ENCODE data around the gene ATP8A1.
"Not testable (repeated sequence)": the region's sequence is repeated elsewhere in the genome, so short reads cannot be mapped to it uniquely, and the experiment has no call there.

ATP8A1 gene

DNA sequence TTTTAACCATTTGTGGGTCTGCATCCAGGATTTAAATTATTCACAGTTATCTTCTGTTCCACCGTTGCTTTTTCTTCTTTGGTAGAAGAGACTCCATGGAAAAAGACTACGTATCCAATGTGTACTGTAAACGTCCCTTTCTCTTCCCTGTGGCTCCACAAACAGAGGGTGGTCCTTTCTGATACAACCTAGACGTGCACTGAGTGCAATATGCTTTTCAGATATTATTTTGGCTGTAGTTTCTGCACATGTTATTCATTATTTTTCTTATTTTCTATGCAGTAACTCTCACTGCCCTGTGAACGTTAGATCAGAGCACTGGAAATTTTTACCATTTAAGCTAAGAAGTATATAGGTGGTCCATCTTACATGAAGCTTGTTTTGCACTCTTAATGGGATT lies 186.9 kb downstream of the ATP8A1 start:
- H2AFZ ChIP-seq, result no peak overlapping the region
- no peaks in the 10 kb centered on the region for H3K36me3 ChIP-seq (ENCODE audit: control insufficient read depth, insufficient read depth, low read length)
- H3K9ac ChIP-seq, result no peak overlapping the region
- no peak overlapping the region for H3K4me3 ChIP-seq (ENCODE audit: low read depth, low read length)
- H3K27me3 ChIP-seq (ENCODE audit: control insufficient read depth, insufficient read depth, low read length), result no peaks in the 10 kb centered on the region
- no peaks in the 10 kb centered on the region for H3K4me1 ChIP-seq
- H3K79me2 ChIP-seq, result no peaks in the 10 kb centered on the region
- no peak overlapping the region for H3K4me2 ChIP-seq (ENCODE audit: low read length)
- H3K27ac ChIP-seq, result no peak overlapping the region
- H3K9me3 ChIP-seq (ENCODE audit: control insufficient read depth, low read length), result no peaks in the 10 kb centered on the region
- TF ChIP-seq, protein P1, sequence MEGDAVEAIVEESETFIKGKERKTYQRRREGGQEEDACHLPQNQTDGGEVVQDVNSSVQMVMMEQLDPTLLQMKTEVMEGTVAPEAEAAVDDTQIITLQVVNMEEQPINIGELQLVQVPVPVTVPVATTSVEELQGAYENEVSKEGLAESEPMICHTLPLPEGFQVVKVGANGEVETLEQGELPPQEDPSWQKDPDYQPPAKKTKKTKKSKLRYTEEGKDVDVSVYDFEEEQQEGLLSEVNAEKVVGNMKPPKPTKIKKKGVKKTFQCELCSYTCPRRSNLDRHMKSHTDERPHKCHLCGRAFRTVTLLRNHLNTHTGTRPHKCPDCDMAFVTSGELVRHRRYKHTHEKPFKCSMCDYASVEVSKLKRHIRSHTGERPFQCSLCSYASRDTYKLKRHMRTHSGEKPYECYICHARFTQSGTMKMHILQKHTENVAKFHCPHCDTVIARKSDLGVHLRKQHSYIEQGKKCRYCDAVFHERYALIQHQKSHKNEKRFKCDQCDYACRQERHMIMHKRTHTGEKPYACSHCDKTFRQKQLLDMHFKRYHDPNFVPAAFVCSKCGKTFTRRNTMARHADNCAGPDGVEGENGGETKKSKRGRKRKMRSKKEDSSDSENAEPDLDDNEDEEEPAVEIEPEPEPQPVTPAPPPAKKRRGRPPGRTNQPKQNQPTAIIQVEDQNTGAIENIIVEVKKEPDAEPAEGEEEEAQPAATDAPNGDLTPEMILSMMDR (IDR thresholded peaks at IDR 0.05), result no peak

DNA sequence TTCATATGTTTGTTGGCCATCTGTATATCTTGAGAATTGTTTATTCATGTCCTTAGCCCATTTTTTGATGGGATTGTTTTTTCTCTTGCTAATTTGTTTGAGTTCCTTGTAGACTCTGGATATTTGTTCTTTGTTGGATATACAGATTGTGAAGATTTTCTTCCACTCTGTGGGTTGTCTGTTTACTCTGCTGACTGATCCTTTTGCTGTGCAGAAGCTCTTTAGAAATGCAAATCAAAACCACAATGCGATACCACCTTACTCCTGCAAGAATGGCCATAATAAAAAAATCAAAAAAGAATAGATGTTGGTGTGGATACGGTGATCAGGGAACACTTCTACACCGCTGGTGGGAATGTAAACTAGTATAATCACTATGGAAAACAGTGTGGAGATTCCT lies 189.1 kb downstream of the ATP8A1 start:
- not testable (repeated sequence) for H3K4me3 ChIP-seq (ENCODE audit: low read depth, low read length); H2AFZ ChIP-seq; H3K27me3 ChIP-seq (ENCODE audit: control insufficient read depth, insufficient read depth, low read length); H3K79me2 ChIP-seq; H3K27ac ChIP-seq; H3K9ac ChIP-seq; H3K9me3 ChIP-seq (ENCODE audit: control insufficient read depth, low read length); H3K36me3 ChIP-seq (ENCODE audit: control insufficient read depth, insufficient read depth, low read length); H3K4me1 ChIP-seq; H3K4me2 ChIP-seq (ENCODE audit: low read length)

DNA sequence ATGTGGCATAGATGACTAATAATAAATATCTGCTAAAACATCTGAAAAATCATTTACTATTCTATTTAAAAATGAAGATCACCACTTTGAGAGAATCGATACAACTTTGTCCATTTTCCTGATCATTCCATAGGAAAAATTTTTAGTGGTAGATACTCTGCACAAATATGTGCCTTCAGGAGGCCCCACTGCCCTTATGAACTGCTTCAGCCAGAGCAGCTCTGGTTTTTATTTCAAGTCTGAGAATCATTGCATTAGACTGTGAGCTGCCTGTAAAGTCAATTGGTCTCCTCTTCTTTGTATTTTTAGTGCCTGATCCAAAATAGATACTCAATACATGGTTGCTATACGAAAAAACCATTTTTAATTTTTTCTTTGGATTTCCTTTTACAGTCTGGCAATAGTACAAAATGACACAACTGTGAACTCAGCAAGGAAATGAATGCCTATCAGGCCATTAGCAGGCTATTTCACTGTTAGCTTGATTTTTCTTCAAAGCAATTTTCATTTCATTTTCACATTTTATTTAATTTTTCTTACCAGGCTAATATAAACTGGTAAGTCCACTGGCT lies 190.5 kb downstream of the ATP8A1 start:
- Histone ChIP-seq H2AFZ (no peak overlapping the region), H3K4me2 (ENCODE audit: low read length) (no peak overlapping the region), H3K27me3 (ENCODE audit: control insufficient read depth, insufficient read depth, low read length) (no peaks in the 10 kb centered on the region), H3K9ac (no peak overlapping the region), H3K4me1 (no peaks in the 10 kb centered on the region), H3K27ac (no peak overlapping the region), H3K9me3 (ENCODE audit: control insufficient read depth, low read length) (no peaks in the 10 kb centered on the region), H3K4me3 (ENCODE audit: low read depth, low read length) (no peak overlapping the region), H3K79me2 (no peaks in the 10 kb centered on the region), H3K36me3 (ENCODE audit: control insufficient read depth, insufficient read depth, low read length) (no peaks in the 10 kb centered on the region)
- TF ChIP-seq, protein P1 (IDR thresholded peaks at IDR 0.05), result no peak

DNA sequence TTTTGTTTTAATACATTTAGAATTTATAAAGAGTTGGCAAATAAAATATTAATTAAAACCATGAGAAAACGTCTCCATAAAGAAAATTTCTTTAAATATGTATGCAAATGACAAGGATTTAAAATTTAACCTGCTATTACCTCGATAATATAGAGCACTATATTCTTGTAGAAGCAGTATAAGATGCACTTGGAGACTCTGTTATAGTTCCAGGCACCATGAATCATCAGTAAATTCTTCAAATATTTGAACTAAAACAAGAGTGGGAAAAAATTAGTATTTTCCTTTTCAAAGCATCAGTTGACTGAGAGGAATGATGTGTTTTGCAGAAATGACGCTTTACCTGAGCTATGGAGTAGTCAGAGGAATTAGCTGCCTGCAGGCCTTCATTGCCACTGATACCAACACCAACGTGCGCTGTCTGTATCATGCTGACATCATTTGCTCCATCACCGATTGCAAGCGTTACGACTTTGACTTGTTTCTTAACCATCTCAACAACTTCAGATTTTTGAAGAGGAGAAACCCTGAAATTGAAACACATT lies 192.3 kb downstream of the ATP8A1 start:
- TF ChIP-seq, protein P1 (IDR thresholded peaks at IDR 0.05), result no peak

DNA sequence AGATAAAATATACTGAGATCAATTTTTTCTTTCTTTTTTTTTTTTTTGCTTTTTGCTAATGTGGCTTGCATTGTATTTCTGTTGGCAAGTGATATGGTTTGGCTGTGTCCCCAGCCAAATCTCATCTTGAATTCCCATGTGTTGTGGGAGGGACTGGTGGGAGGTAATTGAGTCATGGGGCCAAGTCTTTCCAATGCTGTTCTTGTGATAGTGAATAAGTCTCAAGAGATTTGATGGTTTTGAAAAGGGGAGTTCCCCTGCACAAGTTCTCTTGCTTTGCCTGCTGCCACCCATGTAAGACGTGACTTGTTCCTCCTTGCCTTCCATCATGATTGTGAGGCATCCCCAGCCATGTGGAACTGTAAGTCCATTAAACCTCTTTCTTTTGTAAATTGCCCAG lies 195.7 kb downstream of the ATP8A1 start:
- not testable (repeated sequence) for H3K27ac ChIP-seq; H3K4me1 ChIP-seq; H2AFZ ChIP-seq; H3K36me3 ChIP-seq (ENCODE audit: control insufficient read depth, insufficient read depth, low read length); H3K9me3 ChIP-seq (ENCODE audit: control insufficient read depth, low read length); H3K4me3 ChIP-seq (ENCODE audit: low read depth, low read length); H3K4me2 ChIP-seq (ENCODE audit: low read length); H3K27me3 ChIP-seq (ENCODE audit: control insufficient read depth, insufficient read depth, low read length); H3K79me2 ChIP-seq; H3K9ac ChIP-seq

More for the DNA sequence above, 192.3 kb downstream of the ATP8A1 start:
- Histone ChIP-seq H3K9me3 (ENCODE audit: control insufficient read depth, low read length) (no peaks in the 10 kb centered on the region), H3K4me3 (ENCODE audit: low read depth, low read length) (no peak overlapping the region), H3K4me1 (no peaks in the 10 kb centered on the region), H3K36me3 (ENCODE audit: control insufficient read depth, insufficient read depth, low read length) (no peaks in the 10 kb centered on the region), H3K27me3 (ENCODE audit: control insufficient read depth, insufficient read depth, low read length) (no peaks in the 10 kb centered on the region), H3K79me2 (no peaks in the 10 kb centered on the region), H3K4me2 (ENCODE audit: low read length) (no peak overlapping the region), H3K27ac (no peak overlapping the region), H3K9ac (no peak overlapping the region), H2AFZ (no peak overlapping the region)

DNA sequence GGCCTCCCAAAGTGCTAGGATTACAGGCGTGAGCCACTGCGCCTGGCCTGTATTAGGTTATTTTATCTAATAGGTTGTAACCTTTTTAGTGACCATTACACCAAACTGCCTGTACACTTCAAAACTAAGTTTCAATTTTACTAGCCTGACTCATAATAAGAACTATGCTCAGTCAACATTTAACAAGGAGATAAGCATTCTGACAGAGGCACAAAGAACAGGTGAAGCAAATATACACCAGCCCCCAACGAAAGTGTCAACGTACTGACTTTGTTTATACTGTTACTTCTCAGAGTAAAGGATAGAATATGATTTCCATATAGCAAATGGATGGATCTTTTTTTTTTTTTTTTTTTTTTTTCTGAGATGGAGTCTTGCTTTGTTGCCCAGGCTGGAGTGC lies 196.9 kb downstream of the ATP8A1 start:
- Histone ChIP-seq H3K27me3 (ENCODE audit: control insufficient read depth, insufficient read depth, low read length) (no peaks in the 10 kb centered on the region), H3K4me2 (ENCODE audit: low read length) (no peak overlapping the region), H3K9ac (no peak overlapping the region), H3K4me3 (ENCODE audit: low read depth, low read length) (no peak overlapping the region), H3K9me3 (ENCODE audit: control insufficient read depth, low read length) (no peaks in the 10 kb centered on the region), H3K79me2 (no peaks in the 10 kb centered on the region), H2AFZ (no peak overlapping the region), H3K4me1 (no peaks in the 10 kb centered on the region), H3K27ac (no peak overlapping the region), H3K36me3 (ENCODE audit: control insufficient read depth, insufficient read depth, low read length) (no peaks in the 10 kb centered on the region)
- TF ChIP-seq, protein P1 (IDR thresholded peaks at IDR 0.05), result no peak

Data from parathyroid adenoma (tissue), 2 donors.